ENCODE data around the gene PTCH1. TPM values are rescaled to one million over a fixed set of nuclear protein-coding genes. Genes with fewer than 3 reads are reported as not detected.

Gene PTCH1
- total and polyA plus RNA-seq, 2 donors, result 2.5 to 3.4 TPM

DNA sequence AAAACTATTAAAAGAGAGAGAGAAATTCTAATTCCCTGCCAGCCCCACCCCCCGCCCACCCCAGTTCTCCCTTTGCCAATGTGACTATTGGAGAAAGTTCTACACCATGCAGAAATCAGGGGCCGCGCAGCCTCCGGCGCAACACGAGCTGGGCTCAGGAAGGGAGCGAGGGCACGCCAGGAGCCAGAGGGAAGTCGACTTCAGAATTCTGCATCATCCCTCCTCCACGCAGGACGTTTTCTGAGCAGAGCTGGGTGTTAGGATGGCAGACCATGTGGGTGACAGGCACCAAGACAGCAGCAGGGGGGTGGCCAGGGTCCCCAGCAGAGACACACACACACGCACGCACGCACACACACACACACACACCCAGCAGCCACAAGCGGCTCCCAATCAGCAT, 72.6 kb downstream of the PTCH1 start:
- Histone ChIP-seq H3K4me1 (ENCODE audit: control insufficient read depth in 2 of 2, insufficient read depth in 2 of 2, low read length in 2 of 2) (peaks cover 0 to 3% of the 10 kb centered on the region in 2 donors), H3K4me3 (ENCODE audit: low read length in 2 of 2) (no peak overlapping the region), H3K27me3 (ENCODE audit: control insufficient read depth in 2 of 2, insufficient read depth in 1 of 2, low read length in 1 of 2) (peaks cover 5 to 28% of the 10 kb centered on the region in 2 donors), H3K27ac (ENCODE audit: low read depth in 1 of 2, low read length in 1 of 2) (no peak overlapping the region), H3K36me3 (ENCODE audit: control insufficient read depth in 2 of 2, insufficient read depth in 2 of 2, low read length in 1 of 2) (no peaks in the 10 kb centered on the region), H3K9me3 (ENCODE audit: control insufficient read depth in 2 of 2, insufficient read depth in 1 of 2, low read length in 1 of 2) (no peaks in the 10 kb centered on the region)
- no peak for DNase-seq (ENCODE audit: low read depth in 6 of 9, low spot score in 9 of 9)
- WGBS, result 92% methylated on average over 15 of the region's 15 CpGs

DNA sequence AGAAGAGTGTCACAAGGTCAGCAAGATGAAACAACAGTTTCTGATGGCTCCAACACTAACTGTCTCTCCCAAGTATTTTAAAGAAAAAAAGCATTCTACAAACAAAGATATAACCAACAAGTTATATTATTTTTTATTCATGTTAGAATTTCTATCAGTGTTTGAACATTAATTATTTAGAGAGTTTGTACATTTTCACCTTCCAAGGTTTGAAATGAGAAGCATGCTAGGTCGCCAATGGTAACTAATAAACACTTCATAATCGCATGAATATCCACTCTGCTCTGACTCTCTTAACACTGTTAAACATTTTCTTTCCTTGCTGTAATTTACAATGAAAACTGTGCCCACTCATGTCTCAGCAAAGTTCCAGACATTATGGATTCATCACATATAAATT, 73.5 kb downstream of the PTCH1 start:
- H3K4me1 ChIP-seq (ENCODE audit: control insufficient read depth in 2 of 2, insufficient read depth in 2 of 2, low read length in 2 of 2), result peaks cover 0 to 2% of the 10 kb centered on the region in 2 donors
- H3K36me3 ChIP-seq (ENCODE audit: control insufficient read depth in 2 of 2, insufficient read depth in 2 of 2, low read length in 1 of 2), result no peaks in the 10 kb centered on the region
- H3K9me3 ChIP-seq (ENCODE audit: control insufficient read depth in 2 of 2, insufficient read depth in 1 of 2, low read length in 1 of 2), result no peaks in the 10 kb centered on the region
- DNase-seq (ENCODE audit: low read depth in 6 of 9, low spot score in 9 of 9), result no peak
- no peak overlapping the region for H3K27ac ChIP-seq (ENCODE audit: low read depth in 1 of 2, low read length in 1 of 2)
- H3K27me3 ChIP-seq (ENCODE audit: control insufficient read depth in 2 of 2, insufficient read depth in 1 of 2, low read length in 1 of 2), result peaks cover 5 to 24% of the 10 kb centered on the region in 2 donors
- no peak overlapping the region for H3K4me3 ChIP-seq (ENCODE audit: low read length in 2 of 2)
- 96% methylated on average over 2 of the region's 2 CpGs for WGBS

GRCh38 chr9:95441081-95441480, 75.7 kb downstream of the PTCH1 start:
- no peaks in the 10 kb centered on the region for H3K36me3 ChIP-seq (ENCODE audit: control insufficient read depth in 2 of 2, insufficient read depth in 2 of 2, low read length in 1 of 2)
- no peaks in the 10 kb centered on the region for H3K4me1 ChIP-seq (ENCODE audit: control insufficient read depth in 2 of 2, insufficient read depth in 2 of 2, low read length in 2 of 2)
- H3K27me3 ChIP-seq (ENCODE audit: control insufficient read depth in 2 of 2, insufficient read depth in 1 of 2, low read length in 1 of 2), result peaks cover 9 to 16% of the 10 kb centered on the region in 2 donors
- H3K4me3 ChIP-seq (ENCODE audit: low read length in 2 of 2), result no peak overlapping the region
- no peak overlapping the region for H3K27ac ChIP-seq (ENCODE audit: low read depth in 1 of 2, low read length in 1 of 2)
- WGBS, result 90% methylated on average over 9 of the region's 9 CpGs
- H3K9me3 ChIP-seq (ENCODE audit: control insufficient read depth in 2 of 2, insufficient read depth in 1 of 2, low read length in 1 of 2), result no peaks in the 10 kb centered on the region
- no peak for DNase-seq (ENCODE audit: low read depth in 6 of 9, low spot score in 9 of 9)

- Histone ChIP-seq H3K9me3 (ENCODE audit: control insufficient read depth in 2 of 2, insufficient read depth in 1 of 2, low read length in 1 of 2) (no peaks in the 10 kb centered on the region), H3K4me3 (ENCODE audit: low read length in 2 of 2) (no peak overlapping the region), H3K27me3 (ENCODE audit: control insufficient read depth in 2 of 2, insufficient read depth in 1 of 2, low read length in 1 of 2) (peaks cover 9 to 16% of the 10 kb centered on the region in 2 donors), H3K36me3 (ENCODE audit: control insufficient read depth in 2 of 2, insufficient read depth in 2 of 2, low read length in 1 of 2) (no peaks in the 10 kb centered on the region), H3K4me1 (ENCODE audit: control insufficient read depth in 2 of 2, insufficient read depth in 2 of 2, low read length in 2 of 2) (no peaks in the 10 kb centered on the region), H3K27ac (ENCODE audit: low read depth in 1 of 2, low read length in 1 of 2) (no peak overlapping the region)
- no peak for DNase-seq (ENCODE audit: low read depth in 6 of 9, low spot score in 9 of 9)
- 95% methylated on average over 3 of the region's 3 CpGs for WGBS
These were observed 76.3 kb downstream of the PTCH1 start for GRCh38 chr9:95440447-95440846.

DNA sequence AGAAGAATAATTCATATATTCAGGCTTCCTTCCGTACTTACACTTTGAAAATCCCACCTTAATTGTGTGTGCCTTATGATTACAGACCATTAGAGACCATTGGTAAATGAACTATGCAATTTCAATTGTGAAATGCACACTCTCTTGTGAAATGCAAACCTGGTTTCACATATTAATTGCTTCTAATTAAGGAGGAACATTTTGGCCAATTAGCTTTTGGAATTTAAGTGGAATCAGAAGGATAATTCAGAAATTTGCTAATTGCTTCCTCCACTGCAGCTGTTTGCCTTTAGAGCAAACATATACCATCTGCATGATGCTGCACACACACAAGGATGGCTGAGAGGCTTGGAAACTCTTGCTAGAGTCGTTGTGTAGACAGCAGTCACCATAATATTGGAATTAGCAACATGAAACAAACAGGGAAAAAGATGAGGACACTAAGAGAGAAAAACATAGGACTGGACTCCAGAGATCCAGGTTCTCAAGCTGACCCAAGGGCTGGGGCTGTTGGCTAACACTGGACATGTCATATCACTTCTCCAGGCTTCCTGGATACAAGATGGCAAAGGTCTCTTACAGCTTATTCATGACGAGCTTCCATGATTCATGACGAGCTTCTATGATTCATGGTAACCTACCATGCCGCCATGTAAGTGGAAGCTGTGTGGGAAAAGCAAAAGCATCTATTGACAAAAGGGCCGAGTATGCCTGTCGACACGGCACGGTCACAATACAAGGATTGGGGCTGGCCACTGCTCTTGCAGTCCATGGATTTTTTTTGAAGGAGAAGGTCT, 78.0 kb downstream of the PTCH1 start:
- Histone ChIP-seq H3K4me3 (ENCODE audit: low read length in 2 of 2) (no peak overlapping the region), H3K27me3 (ENCODE audit: control insufficient read depth in 2 of 2, insufficient read depth in 1 of 2, low read length in 1 of 2) (peaks cover 4 to 17% of the 10 kb centered on the region in 2 donors), H3K9me3 (ENCODE audit: control insufficient read depth in 2 of 2, insufficient read depth in 1 of 2, low read length in 1 of 2) (peaks cover 0 to 7% of the 10 kb centered on the region in 2 donors), H3K36me3 (ENCODE audit: control insufficient read depth in 2 of 2, insufficient read depth in 2 of 2, low read length in 1 of 2) (no peaks in the 10 kb centered on the region), H3K4me1 (ENCODE audit: control insufficient read depth in 2 of 2, insufficient read depth in 2 of 2, low read length in 2 of 2) (no peaks in the 10 kb centered on the region), H3K27ac (ENCODE audit: low read depth in 1 of 2, low read length in 1 of 2) (no peak overlapping the region)
- no peak for DNase-seq (ENCODE audit: low read depth in 6 of 9, low spot score in 9 of 9)
- 97% methylated on average over 9 of the region's 9 CpGs for WGBS

DNA sequence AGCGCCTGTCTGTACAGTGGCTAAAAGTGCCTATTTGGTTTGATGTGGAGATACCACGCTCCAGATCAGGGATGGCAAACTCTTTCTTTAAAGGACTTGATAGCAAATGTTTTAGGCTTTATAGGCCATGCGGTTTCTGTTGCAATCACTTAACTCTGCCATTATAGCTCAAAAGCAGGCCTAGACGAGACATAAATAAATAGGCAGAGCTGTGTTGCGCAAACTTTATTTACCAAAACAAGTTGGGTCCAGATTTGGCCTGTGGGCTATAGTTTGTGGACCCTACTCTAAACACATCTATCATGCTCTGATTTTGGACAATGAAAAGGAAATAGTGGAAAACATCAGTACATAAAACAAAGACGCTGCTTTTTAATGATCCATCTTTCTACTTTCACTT, 79.2 kb downstream of the PTCH1 start:
- Histone ChIP-seq H3K4me1 (ENCODE audit: control insufficient read depth in 2 of 2, insufficient read depth in 2 of 2, low read length in 2 of 2) (no peaks in the 10 kb centered on the region), H3K9me3 (ENCODE audit: control insufficient read depth in 2 of 2, insufficient read depth in 1 of 2, low read length in 1 of 2) (peaks cover 0 to 7% of the 10 kb centered on the region in 2 donors), H3K27me3 (ENCODE audit: control insufficient read depth in 2 of 2, insufficient read depth in 1 of 2, low read length in 1 of 2) (peaks cover 4 to 17% of the 10 kb centered on the region in 2 donors), H3K4me3 (ENCODE audit: low read length in 2 of 2) (no peak overlapping the region), H3K27ac (ENCODE audit: low read depth in 1 of 2, low read length in 1 of 2) (no peak overlapping the region), H3K36me3 (ENCODE audit: control insufficient read depth in 2 of 2, insufficient read depth in 2 of 2, low read length in 1 of 2) (no peaks in the 10 kb centered on the region)
- no peak for DNase-seq (ENCODE audit: low read depth in 6 of 9, low spot score in 9 of 9)
- WGBS, result 89% methylated on average over 6 of the region's 6 CpGs

- H3K27me3 ChIP-seq (ENCODE audit: control insufficient read depth in 2 of 2, insufficient read depth in 1 of 2, low read length in 1 of 2), result peaks cover 4 to 14% of the 10 kb centered on the region in 2 donors
- no peaks in the 10 kb centered on the region for H3K36me3 ChIP-seq (ENCODE audit: control insufficient read depth in 2 of 2, insufficient read depth in 2 of 2, low read length in 1 of 2)
- DNase-seq (ENCODE audit: low read depth in 6 of 9, low spot score in 9 of 9), result no peak
- H3K4me1 ChIP-seq (ENCODE audit: control insufficient read depth in 2 of 2, insufficient read depth in 2 of 2, low read length in 2 of 2), result no peaks in the 10 kb centered on the region
- no peak overlapping the region for H3K4me3 ChIP-seq (ENCODE audit: low read length in 2 of 2)
- WGBS, result 96% methylated on average over 7 of the region's 7 CpGs
- H3K9me3 ChIP-seq (ENCODE audit: control insufficient read depth in 2 of 2, insufficient read depth in 1 of 2, low read length in 1 of 2), result peaks cover 0 to 7% of the 10 kb centered on the region in 2 donors
- H3K27ac ChIP-seq (ENCODE audit: low read depth in 1 of 2, low read length in 1 of 2), result no peak overlapping the region
These were observed 80.4 kb downstream of the PTCH1 start for GRCh38 chr9:95436416-95436815.

DNA sequence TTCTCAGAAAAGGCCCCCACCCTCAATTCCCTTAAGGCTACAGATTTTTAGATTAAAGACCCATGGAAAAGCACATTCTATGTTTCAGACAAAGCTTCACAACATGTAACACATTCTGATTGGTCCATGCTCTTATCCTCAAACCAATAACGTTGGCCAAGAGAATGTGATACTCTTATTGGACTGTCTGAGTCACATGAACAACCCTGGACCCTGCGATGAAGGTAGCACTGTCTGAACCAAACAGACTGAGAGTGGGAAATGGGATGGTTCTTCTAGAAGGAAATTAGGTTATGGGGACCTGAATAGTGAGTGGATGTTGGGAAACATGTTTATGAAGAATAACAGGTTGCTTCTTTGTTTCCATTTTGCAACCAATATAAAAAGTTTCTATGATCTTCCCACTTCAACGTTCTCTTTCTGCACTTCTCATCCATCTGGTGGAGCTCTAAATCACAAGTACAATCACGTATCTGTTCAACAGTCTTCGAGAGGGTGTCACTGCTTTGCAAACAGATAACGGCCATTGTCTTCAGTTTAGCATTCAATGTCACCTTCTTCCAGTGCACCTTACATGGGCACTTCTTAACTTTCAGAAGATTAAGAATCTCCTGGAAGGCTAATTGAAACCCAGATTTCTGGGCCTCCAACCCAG, 81.6 kb downstream of the PTCH1 start:
- Histone ChIP-seq H3K9me3 (ENCODE audit: control insufficient read depth in 2 of 2, insufficient read depth in 1 of 2, low read length in 1 of 2) (peaks cover 0 to 8% of the 10 kb centered on the region in 2 donors), H3K27ac (ENCODE audit: low read depth in 1 of 2, low read length in 1 of 2) (no peak overlapping the region), H3K27me3 (ENCODE audit: control insufficient read depth in 2 of 2, insufficient read depth in 1 of 2, low read length in 1 of 2) (peaks cover 4 to 9% of the 10 kb centered on the region in 2 donors), H3K36me3 (ENCODE audit: control insufficient read depth in 2 of 2, insufficient read depth in 2 of 2, low read length in 1 of 2) (no peaks in the 10 kb centered on the region), H3K4me1 (ENCODE audit: control insufficient read depth in 2 of 2, insufficient read depth in 2 of 2, low read length in 2 of 2) (no peaks in the 10 kb centered on the region), H3K4me3 (ENCODE audit: low read length in 2 of 2) (no peak overlapping the region)
- DNase-seq (ENCODE audit: low read depth in 6 of 9, low spot score in 9 of 9), result no peak
- 85% methylated on average over 6 of the region's 6 CpGs for WGBS

Data from thymus (tissue), 11 donors.